GM12878 (cell line): ENCODE results near the gene TTC33. TPM values are rescaled to one million over a fixed set of nuclear protein-coding genes. Genes with fewer than 3 reads are reported as not detected.

Experiments
- ATAC-seq: fragments of 200-7000 bp; cut with Tn5 transposase; 3 replicates; pipeline ENCODE4 v1.9.1; 2020; ENCODE audit warnings: mild to moderate bottlenecking, moderate library complexity
- BruUV-seq: library from RNA; stranded (reverse); fragments of 400-500 nt; replicated peaks from 2 replicates; lab custom pipeline; 2021; lab: Mats Ljungman, UMichigan
- CTCF ChIA-PET: fragments of 300-600 bp; sonication (Branson Sonifier 250); formaldehyde crosslinking; extraction: SDS; loops from one replicate; lab custom pipeline; 2021; ENCODE audit warnings: inconsistent platforms; lab: Yijun Ruan, JAX
- POLR2A ChIA-PET: fragments of 350-600 bp; formaldehyde crosslinking; extraction: SDS; loops from one replicate; lab custom pipeline; 2021; ENCODE audit warnings: inconsistent platforms; lab: Charles Lee
- RAD21 ChIA-PET: fragments of 300-600 bp; sonication (Branson Sonifier 250); formaldehyde crosslinking; loops from one replicate; lab custom pipeline; 2023; ENCODE audit warnings: antibody characterized with exemption; ENCODE audit not compliant: unreplicated experiment; lab: Charles Lee
- SMC1A ChIA-PET: fragments of 300-600 bp; sonication (Branson Sonifier 250); formaldehyde crosslinking; loops from one replicate; lab custom pipeline; 2023; ENCODE audit not compliant: unreplicated experiment, uncharacterized antibody; lab: Charles Lee
- DNase-seq: peaks from one replicate; pipeline ENCODE4 v3.0.0-alpha.2; 2011; ENCODE audit warnings: low read depth, low spot score
- FAIRE-seq: peaks from 3 replicates; lab custom pipeline; 2011; peaks lifted over from hg19 to GRCh38; lab: Jason Lieb, UNC
- H2AFZ ChIP-seq: 2 replicates; pipeline ENCODE4 v1.6.0; 2011; ENCODE audit warnings: low read depth, low read length, control low read depth; ENCODE audit not compliant: control insufficient read depth
- H3K27ac ChIP-seq: 2 replicates; pipeline ENCODE4 v1.5.1; 2011; ENCODE audit warnings: control low read depth; ENCODE audit not compliant: control insufficient read depth, insufficient read depth
- H3K27me3 ChIP-seq, 2 experiments: replicated peaks in 1 of 2; 2 replicates each; pipeline versions ENCODE4 v1.6.0 to v1.6.1; 2011; ENCODE audit warnings: low read length in 1 of 2; ENCODE audit not compliant: control insufficient read depth in 2 of 2, insufficient read depth in 2 of 2
- H3K36me3 ChIP-seq, 2 experiments: 2 replicates each; pipeline ENCODE4 v1.5.1; 2011; ENCODE audit warnings: low read length in 1 of 2; ENCODE audit not compliant: control insufficient read depth in 2 of 2, insufficient read depth in 2 of 2
- H3K4me1 ChIP-seq: 2 replicates; pipeline ENCODE4 v1.6.1; 2011; ENCODE audit warnings: mild to moderate bottlenecking, low read length, moderate library complexity, mixed read lengths; ENCODE audit not compliant: control insufficient read depth, insufficient read depth
- H3K4me2 ChIP-seq: 2 replicates; pipeline ENCODE4 v1.6.0; 2011; ENCODE audit warnings: control low read depth; ENCODE audit not compliant: control insufficient read depth, insufficient read depth
- H3K4me3 ChIP-seq: fragments of 200-600 bp; sonication (generic); 2 replicates; pipeline ENCODE4 v1.5.1; 2016
- H3K79me2 ChIP-seq: 2 replicates; pipeline ENCODE4 v1.6.0; 2011; ENCODE audit warnings: low read length; ENCODE audit not compliant: control insufficient read depth, insufficient read depth
- H3K9ac ChIP-seq: 2 replicates; pipeline ENCODE4 v1.8.0; 2011; ENCODE audit warnings: low read length, control low read depth, mixed read lengths; ENCODE audit not compliant: control insufficient read depth, insufficient read depth
- H3K9me3 ChIP-seq: replicated peaks from 3 replicates; pipeline ENCODE4 v1.5.1; 2011; ENCODE audit warnings: mild to moderate bottlenecking, low read length; ENCODE audit not compliant: control insufficient read depth, insufficient read depth
- H4K20me1 ChIP-seq: 2 replicates; pipeline ENCODE4 v1.6.0; 2011; ENCODE audit not compliant: control insufficient read depth, insufficient read depth
- ETV6 ChIP-seq, 2 experiments: fragments of 450-650 bp in 1 of 2; IDR thresholded peaks in 1 of 2; conservative IDR thresholded peaks in 1 of 2; 2 replicates each; pipeline ENCODE4 v1.6.1; 2014; ENCODE audit warnings: antibody characterized with exemption in 1 of 2, borderline replicate concordance in 1 of 2, low read depth in 1 of 2, mild to moderate bottlenecking in 1 of 2, moderate library complexity in 1 of 2
- FOS ChIP-seq: IDR thresholded peaks from 3 replicates; pipeline ENCODE4 v1.6.1; 2011; ENCODE audit warnings: borderline replicate concordance; ENCODE audit not compliant: insufficient read length; ENCODE audit errors: extremely low read depth
- HDAC6 ChIP-seq: fragments of 200-600 bp; sonication (generic); IDR thresholded peaks from one replicate; pipeline ENCODE4 v1.8.0; 2017; ENCODE audit warnings: antibody characterized with exemption; ENCODE audit not compliant: unreplicated experiment
- in situ Hi-C: fragments of 300-500 bp; cut with MboI; formaldehyde crosslinking; loops from 9 replicates; pipeline ENCODE4 v1.14.3; 2018; ENCODE audit warnings: mixed read lengths
- intact Hi-C: fragments of 100-400 bp; cut with micrococcal nuclease; formaldehyde crosslinking; loops from one replicate; pipeline ENCODE4 v1.14.2; 2022; ENCODE audit not compliant: unreplicated experiment
- polyA plus RNA-seq, 11 experiments: library from polyadenylated mRNA; depleted of rRNA in 4 of 11; unstranded in 6 of 11; stranded (reverse) in 5 of 11; fragments of >200 nt; fragmentation: Nextera tagmentation in 4 of 11; fragmentation: Illumina TruSeq in 1 of 11; extraction: Ambion mirVana in 4 of 11; extraction: Trizol in 1 of 11; gene quantifications; 1 replicate in 1 of 11; 2 replicates in 10 of 11; pipeline versions ENCODE4 v1.2.1 to v1.2.3, GENCODE V29; 2011 to 2016; ENCODE audit warnings: inconsistent platforms in 2 of 11, missing spikeins in 2 of 11, low read depth in 1 of 11
- total RNA-seq, 4 experiments: library from RNA; depleted of rRNA in 3 of 4; stranded (reverse); fragments of >200 nt in 3 of 4; fragmentation: Illumina TruSeq in 1 of 4; extraction: Trizol in 1 of 4; gene quantifications; 2 replicates each; pipeline versions ENCODE4 v1.2.1 to v1.2.3, GENCODE V29; 2013 to 2021
- TF ChIP-seq, protein P1 (sequence below): IDR thresholded peaks from 2 replicates; pipeline ENCODE4 v1.6.1; 2011; ENCODE audit warnings: borderline replicate concordance, low read depth, mild to moderate bottlenecking, moderate library complexity, mixed read lengths, low read length; ENCODE audit not compliant: insufficient read depth; ENCODE audit errors: extremely low read length
- TF ChIP-seq, protein P2 (sequence below): IDR thresholded peaks from 2 replicates; pipeline ENCODE4 v1.6.1; 2012; ENCODE audit warnings: low read depth, low read length, improper control_type of control experiment
- TF ChIP-seq, protein P3 (sequence below): fragments of 450-650 bp; IDR thresholded peaks from 2 replicates; pipeline ENCODE4 v1.6.1; 2014; ENCODE audit warnings: mild to moderate bottlenecking
- TF ChIP-seq, protein P4 (sequence below): IDR thresholded peaks from 2 replicates; pipeline ENCODE4 v1.6.1; 2011; ENCODE audit warnings: borderline replicate concordance, low read depth, mild to moderate bottlenecking, moderate library complexity, low read length; ENCODE audit not compliant: insufficient read depth, poor library complexity, severe bottlenecking
- TF ChIP-seq, protein P5 (sequence below): fragments of 150-350 bp; IDR thresholded peaks from 2 replicates; pipeline ENCODE4 v1.6.1; 2016; ENCODE audit warnings: low read depth, low read length
- TF ChIP-seq, protein P6 (sequence below): IDR thresholded peaks from 2 replicates; pipeline ENCODE4 v1.6.1; 2011; ENCODE audit warnings: low read depth, low read length, improper control_type of control experiment, borderline replicate concordance

The TTC33 gene
- total and polyA plus RNA-seq, 10 of the 15 experiments (the other 5 are each of a cell fraction or from before 2014, with no cell fraction given), result 7.9 to 22.3 (median 14.6) TPM

DNA sequence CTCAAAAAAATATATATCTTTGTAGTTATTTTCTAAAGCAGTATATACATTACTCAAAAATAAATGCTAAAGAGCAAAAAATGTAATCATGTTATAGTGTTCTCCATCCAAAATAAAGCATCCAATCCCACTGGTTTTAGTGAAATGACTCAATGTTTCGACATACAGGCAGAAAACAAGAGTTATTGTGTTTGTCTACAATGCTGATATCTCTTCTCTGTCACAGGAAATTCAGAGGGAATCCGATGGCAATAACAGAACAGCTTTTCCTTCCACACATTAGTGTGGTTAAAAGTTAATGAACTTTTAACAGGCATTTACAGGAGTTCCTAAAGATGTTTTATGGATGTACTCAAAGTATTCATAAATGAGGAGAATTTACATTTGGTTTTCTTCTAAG lies 12.0 kb downstream of the TTC33 start (continued):
- TF ChIP-seq, protein P1, sequence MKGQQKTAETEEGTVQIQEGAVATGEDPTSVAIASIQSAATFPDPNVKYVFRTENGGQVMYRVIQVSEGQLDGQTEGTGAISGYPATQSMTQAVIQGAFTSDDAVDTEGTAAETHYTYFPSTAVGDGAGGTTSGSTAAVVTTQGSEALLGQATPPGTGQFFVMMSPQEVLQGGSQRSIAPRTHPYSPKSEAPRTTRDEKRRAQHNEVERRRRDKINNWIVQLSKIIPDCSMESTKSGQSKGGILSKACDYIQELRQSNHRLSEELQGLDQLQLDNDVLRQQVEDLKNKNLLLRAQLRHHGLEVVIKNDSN, result no peak
- TF ChIP-seq, protein P2, sequence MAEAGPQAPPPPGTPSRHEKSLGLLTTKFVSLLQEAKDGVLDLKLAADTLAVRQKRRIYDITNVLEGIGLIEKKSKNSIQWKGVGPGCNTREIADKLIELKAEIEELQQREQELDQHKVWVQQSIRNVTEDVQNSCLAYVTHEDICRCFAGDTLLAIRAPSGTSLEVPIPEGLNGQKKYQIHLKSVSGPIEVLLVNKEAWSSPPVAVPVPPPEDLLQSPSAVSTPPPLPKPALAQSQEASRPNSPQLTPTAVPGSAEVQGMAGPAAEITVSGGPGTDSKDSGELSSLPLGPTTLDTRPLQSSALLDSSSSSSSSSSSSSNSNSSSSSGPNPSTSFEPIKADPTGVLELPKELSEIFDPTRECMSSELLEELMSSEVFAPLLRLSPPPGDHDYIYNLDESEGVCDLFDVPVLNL, result no peak

DNA sequence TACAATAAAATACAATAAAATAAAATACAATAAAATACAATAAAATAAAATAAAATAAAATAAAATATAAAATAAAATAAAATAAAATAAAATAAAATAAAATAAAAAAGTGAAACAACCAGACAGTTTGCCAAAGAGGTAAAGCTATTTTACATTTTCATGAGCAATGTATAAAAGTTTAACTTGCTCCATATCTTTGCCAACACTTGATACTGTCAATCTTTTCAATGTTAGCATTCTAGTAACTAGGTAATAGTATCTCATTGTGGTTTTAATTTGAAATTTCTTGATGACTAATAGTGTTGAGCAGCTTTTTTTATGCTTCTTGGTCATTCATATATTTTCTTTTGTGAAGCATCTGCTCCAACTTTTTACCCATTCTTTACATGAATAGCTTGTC lies 17.3 kb downstream of the TTC33 start:
- intact Hi-C loops, result loop anchor here (5.0 kb wide), 2 partner anchors 1026 to 1161 kb away; no protein-coding TSS in a partner anchor
- CTCF ChIA-PET, result interaction anchor here (0.9 to 1.6 kb wide), 6 partner anchors 8 to 790 kb away, joined by 3 to 5 read pairs (median 4); no protein-coding TSS in a partner anchor
- BruUV-seq, result no TSS peak

More for the DNA sequence above, 17.3 kb downstream of the TTC33 start:
- no peak overlapping the region for H3K4me2 ChIP-seq
- H2AFZ ChIP-seq, result no peak overlapping the region
- H3K79me2 ChIP-seq, result no peaks in the 10 kb centered on the region
- no peak overlapping the region for H3K9ac ChIP-seq
- POLR2A ChIA-PET, result no interaction called here
- DNase-seq (no peak), ATAC-seq (no peak), FAIRE-seq (no peak)
- in situ Hi-C loops, result no loop called here
- no peak overlapping the region for H3K27ac ChIP-seq
- H4K20me1 ChIP-seq, result no peaks in the 10 kb centered on the region
- no peak overlapping the region for H3K4me3 ChIP-seq
- H3K27me3 ChIP-seq, result no peaks in the 10 kb centered on the region
- RAD21 ChIA-PET, result interaction anchor here (1.0 kb wide), 1 partner anchor 52 kb away, joined by 3 read pairs; no protein-coding TSS in a partner anchor
- SMC1A ChIA-PET, result interaction anchor here (0.8 to 1.2 kb wide), 4 partner anchors 50 to 1160 kb away, joined by 3 read pairs; no protein-coding TSS in a partner anchor
- H3K36me3 ChIP-seq, result peaks cover 0 to 3% of the 10 kb centered on the region in 2 experiments; a peak in 1 of 4 replicates
- H3K4me1 ChIP-seq, result no peaks in the 10 kb centered on the region
- H3K9me3 ChIP-seq, result peaks cover 3% of the 10 kb centered on the region; the same call in 1 of the 3 replicates
- TF ChIP-seq, protein P3, sequence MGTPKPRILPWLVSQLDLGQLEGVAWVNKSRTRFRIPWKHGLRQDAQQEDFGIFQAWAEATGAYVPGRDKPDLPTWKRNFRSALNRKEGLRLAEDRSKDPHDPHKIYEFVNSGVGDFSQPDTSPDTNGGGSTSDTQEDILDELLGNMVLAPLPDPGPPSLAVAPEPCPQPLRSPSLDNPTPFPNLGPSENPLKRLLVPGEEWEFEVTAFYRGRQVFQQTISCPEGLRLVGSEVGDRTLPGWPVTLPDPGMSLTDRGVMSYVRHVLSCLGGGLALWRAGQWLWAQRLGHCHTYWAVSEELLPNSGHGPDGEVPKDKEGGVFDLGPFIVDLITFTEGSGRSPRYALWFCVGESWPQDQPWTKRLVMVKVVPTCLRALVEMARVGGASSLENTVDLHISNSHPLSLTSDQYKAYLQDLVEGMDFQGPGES, result no peak
- TF ChIP-seq, protein P4, sequence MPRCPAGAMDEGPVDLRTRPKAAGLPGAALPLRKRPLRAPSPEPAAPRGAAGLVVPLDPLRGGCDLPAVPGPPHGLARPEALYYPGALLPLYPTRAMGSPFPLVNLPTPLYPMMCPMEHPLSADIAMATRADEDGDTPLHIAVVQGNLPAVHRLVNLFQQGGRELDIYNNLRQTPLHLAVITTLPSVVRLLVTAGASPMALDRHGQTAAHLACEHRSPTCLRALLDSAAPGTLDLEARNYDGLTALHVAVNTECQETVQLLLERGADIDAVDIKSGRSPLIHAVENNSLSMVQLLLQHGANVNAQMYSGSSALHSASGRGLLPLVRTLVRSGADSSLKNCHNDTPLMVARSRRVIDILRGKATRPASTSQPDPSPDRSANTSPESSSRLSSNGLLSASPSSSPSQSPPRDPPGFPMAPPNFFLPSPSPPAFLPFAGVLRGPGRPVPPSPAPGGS, result no peak
- TF ChIP-seq, protein P5, sequence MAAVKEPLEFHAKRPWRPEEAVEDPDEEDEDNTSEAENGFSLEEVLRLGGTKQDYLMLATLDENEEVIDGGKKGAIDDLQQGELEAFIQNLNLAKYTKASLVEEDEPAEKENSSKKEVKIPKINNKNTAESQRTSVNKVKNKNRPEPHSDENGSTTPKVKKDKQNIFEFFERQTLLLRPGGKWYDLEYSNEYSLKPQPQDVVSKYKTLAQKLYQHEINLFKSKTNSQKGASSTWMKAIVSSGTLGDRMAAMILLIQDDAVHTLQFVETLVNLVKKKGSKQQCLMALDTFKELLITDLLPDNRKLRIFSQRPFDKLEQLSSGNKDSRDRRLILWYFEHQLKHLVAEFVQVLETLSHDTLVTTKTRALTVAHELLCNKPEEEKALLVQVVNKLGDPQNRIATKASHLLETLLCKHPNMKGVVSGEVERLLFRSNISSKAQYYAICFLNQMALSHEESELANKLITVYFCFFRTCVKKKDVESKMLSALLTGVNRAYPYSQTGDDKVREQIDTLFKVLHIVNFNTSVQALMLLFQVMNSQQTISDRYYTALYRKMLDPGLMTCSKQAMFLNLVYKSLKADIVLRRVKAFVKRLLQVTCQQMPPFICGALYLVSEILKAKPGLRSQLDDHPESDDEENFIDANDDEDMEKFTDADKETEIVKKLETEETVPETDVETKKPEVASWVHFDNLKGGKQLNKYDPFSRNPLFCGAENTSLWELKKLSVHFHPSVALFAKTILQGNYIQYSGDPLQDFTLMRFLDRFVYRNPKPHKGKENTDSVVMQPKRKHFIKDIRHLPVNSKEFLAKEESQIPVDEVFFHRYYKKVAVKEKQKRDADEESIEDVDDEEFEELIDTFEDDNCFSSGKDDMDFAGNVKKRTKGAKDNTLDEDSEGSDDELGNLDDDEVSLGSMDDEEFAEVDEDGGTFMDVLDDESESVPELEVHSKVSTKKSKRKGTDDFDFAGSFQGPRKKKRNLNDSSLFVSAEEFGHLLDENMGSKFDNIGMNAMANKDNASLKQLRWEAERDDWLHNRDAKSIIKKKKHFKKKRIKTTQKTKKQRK, result no peak
- TF ChIP-seq, protein P6, sequence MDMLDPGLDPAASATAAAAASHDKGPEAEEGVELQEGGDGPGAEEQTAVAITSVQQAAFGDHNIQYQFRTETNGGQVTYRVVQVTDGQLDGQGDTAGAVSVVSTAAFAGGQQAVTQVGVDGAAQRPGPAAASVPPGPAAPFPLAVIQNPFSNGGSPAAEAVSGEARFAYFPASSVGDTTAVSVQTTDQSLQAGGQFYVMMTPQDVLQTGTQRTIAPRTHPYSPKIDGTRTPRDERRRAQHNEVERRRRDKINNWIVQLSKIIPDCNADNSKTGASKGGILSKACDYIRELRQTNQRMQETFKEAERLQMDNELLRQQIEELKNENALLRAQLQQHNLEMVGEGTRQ, result no peak
- TF ChIP-seq, protein P2, result no peak
- no peak for TF ChIP-seq ETV6 (conservative IDR thresholded peaks at IDR 0.05 in 1 of 2, IDR thresholded peaks at IDR 0.05 in 1 of 2; ENCODE audit: borderline replicate concordance in 1 of 2, low read depth in 1 of 2)
- no peak for TF ChIP-seq HDAC6
- TF ChIP-seq FOS, result no peak
